NCI-H2029 (cell line): Measurements from ENCODE around the gene PHF20.
"Not testable (repeated sequence)": the region's sequence is repeated elsewhere in the genome, so short reads cannot be mapped to it uniquely, and the experiment has no call there.

Source experiments
- DNase-seq: peaks from one replicate; lab custom pipeline; 2025; lab: John Stamatoyannopoulos, UW

Gene PHF20

DNA sequence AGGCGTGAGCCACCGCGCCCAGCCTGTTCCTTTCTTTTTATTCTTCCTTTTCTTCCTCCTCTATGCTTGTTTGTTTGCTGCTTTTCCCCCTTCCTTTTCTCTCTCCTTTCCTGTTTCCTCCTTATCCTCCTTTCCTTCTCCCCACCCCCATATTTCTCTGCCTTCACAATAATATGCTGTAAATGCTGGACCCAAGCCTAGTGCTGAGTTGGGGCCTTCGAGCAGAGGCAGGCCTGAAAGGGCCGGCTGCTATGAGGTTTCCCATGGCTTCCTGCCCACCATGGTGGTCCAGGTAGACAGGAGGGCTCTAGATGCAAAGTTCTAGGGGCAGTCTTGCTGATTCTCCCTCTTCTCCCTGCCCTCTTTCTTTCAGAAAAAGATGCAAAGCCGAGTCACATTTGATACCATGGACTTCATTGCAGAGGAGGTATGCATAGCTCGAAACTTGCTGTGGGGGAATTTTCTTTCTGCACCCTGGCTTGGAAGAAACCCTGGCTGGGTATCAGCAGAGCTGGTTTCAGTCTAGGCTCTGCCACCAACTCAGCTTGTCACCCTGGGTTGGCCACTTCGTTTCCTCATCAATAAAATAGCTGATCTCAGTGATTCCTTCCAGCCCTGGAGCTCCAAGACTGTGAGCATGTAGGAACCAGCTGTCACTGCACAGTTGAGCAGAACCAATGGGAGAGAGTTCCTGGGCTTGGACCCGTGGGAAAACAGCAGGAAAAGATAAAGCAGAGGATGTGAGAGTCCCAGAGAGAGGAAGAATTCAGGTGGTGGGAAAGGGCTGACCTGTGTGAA, 204.0 kb downstream of the PHF20 start:
- DNase-seq, result no peak

DNA sequence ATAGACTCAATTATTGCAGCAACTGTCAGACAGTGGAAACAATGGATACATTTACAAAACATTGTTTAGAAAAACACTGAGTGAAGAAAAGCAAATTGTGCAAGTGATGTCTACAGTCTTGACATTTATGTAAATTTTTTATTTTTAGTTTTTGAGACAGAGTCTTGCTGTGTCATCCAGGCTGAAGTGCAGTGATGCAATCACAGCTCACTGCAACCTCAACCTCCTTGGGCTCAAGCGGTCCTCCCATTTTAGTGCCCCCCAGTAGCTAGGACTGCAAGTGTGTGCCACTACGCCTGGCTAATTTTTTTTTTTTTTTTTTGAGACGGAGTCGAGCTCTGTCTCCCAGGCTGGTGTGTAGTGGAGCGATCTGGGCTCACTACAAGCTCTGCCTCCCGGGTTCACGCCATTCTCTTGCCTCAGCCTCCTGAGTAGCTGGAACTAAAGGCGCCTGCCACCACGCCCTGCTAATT, 206.3 kb downstream of the PHF20 start:
- DNase-seq, result no peak

DNA sequence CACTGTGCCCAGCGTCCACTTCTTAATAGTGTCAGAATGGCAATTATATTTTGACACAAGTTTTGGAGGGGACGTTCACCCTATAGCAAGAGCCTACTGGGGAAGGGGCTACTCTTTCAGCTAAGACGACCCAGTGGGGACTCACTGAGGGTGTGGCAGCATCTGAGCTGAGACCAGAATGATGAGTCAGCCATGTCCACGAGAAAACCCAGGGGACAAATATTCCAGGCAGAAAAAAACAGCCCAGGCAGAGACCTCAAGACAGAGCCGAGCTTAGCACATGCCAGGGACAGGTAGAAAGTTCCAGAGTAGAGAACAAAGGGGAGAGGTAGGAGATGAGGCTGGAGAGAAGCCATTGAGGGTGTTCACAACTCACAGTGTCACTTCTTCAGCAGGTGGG, 207.7 kb downstream of the PHF20 start:
- no peak for DNase-seq

DNA sequence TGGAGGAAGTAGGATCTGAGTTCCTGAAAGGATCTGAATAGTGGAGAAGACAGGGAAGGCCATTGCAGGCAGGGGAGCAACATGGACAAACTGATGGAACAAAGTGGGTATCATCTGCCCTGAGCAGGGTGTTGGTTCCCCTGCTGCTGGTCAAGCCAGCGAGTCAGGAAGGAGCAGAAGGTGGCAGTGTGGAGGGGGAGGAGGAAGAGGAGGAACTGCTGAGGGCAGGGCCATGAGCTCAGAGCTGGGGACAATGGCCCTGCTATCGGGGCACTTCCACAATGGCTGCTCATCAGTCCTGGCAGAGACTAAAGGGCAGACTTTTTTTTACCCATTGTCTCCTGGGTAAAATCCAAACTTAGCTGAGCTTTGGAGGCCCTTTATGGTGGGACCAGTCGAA, 210.2 kb downstream of the PHF20 start:
- DNase-seq, result no peak

DNA sequence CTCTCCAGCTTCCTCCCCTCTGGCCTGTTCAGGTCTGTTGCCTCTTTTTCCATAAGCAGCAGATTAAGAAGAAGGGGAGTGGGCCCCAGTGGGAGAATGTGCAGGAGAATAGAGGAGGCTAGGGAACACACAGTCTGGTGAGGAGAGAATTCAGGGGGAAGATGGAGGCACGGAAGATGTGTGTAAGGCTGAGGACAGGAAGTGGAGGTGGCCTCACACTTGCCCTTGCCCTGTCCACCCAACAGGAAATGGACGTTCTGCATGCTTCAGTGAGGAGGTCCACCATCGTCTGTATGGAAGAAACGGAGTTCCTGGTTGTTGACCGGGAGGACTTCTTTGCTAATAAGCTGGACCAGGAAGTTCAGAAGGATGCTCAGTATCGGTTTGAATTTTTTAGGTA, 212.6 kb downstream of the PHF20 start:
- no peak for DNase-seq

DNA sequence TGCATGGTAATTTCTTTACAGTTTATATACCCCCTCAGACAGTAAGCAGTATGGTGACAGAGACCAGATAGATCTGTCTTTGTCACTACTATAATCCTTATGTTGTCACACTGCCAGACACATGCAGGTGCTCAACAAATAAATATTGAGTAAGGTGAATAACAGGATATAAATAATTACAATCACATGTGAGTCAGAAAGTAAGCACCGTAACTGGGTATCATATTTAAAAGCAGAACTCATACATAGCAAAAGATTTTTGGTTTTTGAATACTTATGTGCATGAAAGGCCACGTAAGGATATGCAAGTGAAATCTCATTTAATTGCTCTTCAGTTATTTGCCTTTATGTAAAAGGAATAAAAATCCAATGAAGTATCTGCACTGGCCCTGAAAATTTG, 214.0 kb downstream of the PHF20 start:
- DNase-seq, result peak; percentile 39

DNA sequence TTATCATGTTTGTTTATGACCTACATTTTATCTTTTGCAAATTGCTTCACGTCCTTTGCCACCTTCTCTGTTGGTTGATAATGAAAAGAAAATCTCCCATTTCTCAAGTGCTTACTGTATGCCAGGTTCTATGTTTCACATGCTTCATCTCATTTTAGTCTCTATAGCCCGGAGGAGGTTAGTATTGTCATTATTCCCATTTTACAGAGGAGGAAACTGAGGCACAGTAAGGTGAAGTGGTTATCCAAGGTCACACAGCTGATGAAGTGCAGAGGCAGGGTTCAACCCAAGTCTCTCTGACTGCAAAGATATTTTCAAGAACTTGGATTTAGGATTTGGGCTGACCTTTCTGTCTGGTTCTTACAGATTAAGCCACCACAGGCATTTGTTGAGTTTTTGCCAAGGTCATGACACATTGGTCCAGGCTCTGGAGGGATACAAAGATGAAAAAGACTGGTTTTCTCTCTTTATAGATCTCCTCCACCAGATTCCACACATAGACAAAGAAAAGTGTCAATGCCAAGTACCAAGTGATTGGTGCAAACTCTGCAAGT, 217.2 kb downstream of the PHF20 start:
- no peak for DNase-seq

DNA sequence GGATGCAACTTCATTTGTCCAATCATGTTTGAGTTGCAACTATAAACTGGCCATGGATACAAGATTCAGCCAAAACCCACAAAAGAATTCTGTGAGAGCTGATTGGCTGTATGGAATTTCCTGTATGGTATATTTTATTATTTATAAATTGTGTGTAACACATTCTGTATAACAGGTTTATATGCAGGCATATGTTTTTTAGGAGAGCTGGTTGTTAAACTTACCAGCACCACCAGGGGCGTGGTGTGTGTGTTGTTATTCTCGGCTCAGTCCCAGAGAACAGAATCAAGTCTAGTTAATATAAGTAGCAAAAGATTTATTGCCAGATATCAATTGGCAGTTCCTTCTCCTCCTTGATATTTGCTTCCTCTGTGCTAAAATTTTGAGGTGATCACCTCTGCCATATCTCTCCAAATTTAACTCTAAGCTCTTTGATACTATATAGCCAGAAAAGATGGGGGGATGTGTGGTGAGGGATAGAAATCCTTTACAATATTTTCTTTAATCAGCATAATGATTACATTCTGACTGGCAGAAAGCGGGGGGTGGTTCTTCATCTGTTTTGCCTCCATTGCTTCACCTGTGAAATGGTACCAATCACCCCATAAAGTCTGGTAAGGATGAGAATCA, 219.4 kb downstream of the PHF20 start:
- no peak for DNase-seq

DNA sequence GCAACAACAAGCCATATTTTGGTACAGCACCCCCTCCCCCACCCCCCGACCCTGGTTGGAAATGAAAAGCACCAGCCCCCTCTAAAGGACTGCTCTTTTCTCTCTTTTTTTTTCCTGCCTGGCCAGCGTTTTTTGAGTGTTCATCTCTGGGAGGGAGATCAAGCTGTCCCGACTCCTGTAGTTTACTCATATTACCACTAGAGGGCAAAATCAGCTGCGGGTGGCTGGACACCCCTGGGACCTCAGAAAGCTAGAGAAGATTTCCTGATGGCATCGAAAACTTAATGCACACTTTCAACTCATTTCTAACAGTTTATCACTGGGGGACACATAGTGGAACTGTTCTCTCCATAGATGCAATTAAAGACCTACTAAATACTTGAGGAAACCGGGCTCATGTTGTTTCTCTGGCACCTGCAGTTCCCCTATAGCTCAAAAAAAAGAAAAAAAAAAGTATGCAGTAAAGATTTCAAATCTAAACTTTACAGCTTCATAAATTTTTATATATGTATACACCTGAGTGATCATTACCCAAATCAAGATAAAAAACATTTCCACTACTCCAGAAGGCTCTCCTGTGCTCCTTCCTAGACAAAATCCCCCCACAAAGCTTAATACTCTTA, 221.0 kb downstream of the PHF20 start:
- peak; percentile 23 for DNase-seq

DNA sequence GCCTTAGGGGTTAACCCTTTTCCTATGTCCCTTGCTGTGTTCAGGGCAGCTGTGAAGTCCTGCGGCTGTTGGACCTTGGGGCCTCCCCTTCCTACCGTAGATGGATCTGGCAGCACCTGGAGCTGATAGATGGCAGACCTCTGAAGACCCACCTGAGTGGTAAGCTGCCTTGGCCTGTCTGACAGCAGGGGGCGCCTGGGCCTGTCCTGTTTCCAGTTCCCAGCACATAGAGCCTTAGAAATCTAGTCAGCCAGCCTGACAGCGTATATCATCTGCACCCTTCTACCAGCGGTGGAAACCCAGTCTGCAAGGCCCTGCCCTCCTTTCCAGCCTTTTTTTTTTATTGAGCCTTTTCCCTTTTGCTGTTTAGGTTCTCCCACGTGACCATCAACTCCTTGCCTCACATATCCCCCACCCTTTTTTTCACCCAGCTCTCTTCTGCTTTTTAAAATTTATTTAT, 223.2 kb downstream of the PHF20 start:
- peak; percentile 73 for DNase-seq

DNA sequence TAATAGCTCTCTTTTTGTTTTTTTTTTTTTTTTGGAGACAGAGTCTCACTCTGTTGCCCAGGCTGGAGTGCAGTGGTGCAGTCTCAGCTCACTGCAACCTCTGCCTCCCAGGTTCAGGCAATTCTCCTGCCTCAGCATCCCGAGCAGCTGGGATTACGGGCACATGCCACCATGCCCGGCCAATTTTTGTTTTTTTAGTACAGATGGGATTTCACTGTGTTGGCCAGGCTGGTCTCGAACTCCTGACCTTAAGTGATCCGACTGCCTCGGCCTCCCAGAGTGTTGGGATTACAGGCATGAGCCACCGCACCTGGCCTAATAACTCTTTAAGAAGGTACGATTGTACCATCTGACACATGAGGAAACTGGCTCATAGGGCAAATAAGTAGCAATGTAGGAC, 224.7 kb downstream of the PHF20 start:
- not testable (repeated sequence) for DNase-seq
